Ramos (cell line): ENCODE results near the gene HES4.
"Not testable (repeated sequence)": the region's sequence is repeated elsewhere in the genome, so short reads cannot be mapped to it uniquely, and the experiment has no call there.

ENCODE experiments used
- in situ Hi-C: fragments of 300-500 bp; cut with MboI; formaldehyde crosslinking; loops from one replicate; pipeline ENCODE4 v1.14.3; 2022; ENCODE audit warnings: low sequenced_read_pairs; ENCODE audit not compliant: unreplicated experiment

HES4 gene

GRCh38 chr1:1001057-1001783 is 1.3 kb upstream of the HES4 start:
- in situ Hi-C loops: no loop called here

GRCh38 chr1:1000357-1001056 is 610 bp upstream of the HES4 start:
- in situ Hi-C loops: no loop called here

- in situ Hi-C loops: no loop called here
Measured at GRCh38 chr1:998995-999724, 737 bp downstream of the HES4 start.

- in situ Hi-C loops: no loop called here
Measured at GRCh38 chr1:998745-998994, 1.2 kb downstream of the HES4 start.

GRCh38 chr1:997993-998744 is 1.7 kb downstream of the HES4 start:
- in situ Hi-C loops: no loop called here

- in situ Hi-C loops: no loop called here
Measured at GRCh38 chr1:997713-997992, 2.2 kb downstream of the HES4 start.

- in situ Hi-C loops: no loop called here
Measured at GRCh38 chr1:996851-997712, 2.8 kb downstream of the HES4 start.

GRCh38 chr1:995665-996633 is 3.9 kb downstream of the HES4 start:
- in situ Hi-C loops: no loop called here

- in situ Hi-C loops: not testable (repeated sequence)
Measured at GRCh38 chr1:994546-994945, 5.4 kb downstream of the HES4 start.

- in situ Hi-C loops: no loop called here
Measured at GRCh38 chr1:993379-993995, 6.4 kb downstream of the HES4 start.

GRCh38 chr1:992362-992761 is 7.5 kb downstream of the HES4 start:
- in situ Hi-C loops: no loop called here

- in situ Hi-C loops: no loop called here
Measured at GRCh38 chr1:991895-992294, 8.0 kb downstream of the HES4 start.

- in situ Hi-C loops: not testable (repeated sequence)
Measured at GRCh38 chr1:991275-991674, 8.6 kb downstream of the HES4 start.

- in situ Hi-C loops: not testable (repeated sequence)
Measured at GRCh38 chr1:988061-988460, 11.8 kb downstream of the HES4 start.

GRCh38 chr1:985126-985525 is 14.8 kb downstream of the HES4 start:
- in situ Hi-C loops: no loop called here

GRCh38 chr1:984476-984814 is 15.5 kb downstream of the HES4 start:
- in situ Hi-C loops: no loop called here

GRCh38 chr1:983798-984475 is 16.0 kb downstream of the HES4 start:
- in situ Hi-C loops: no loop called here

GRCh38 chr1:982765-983436 is 17.0 kb downstream of the HES4 start:
- in situ Hi-C loops: no loop called here
